NCI-H2107 (cell line): ENCODE data around the gene ANKRD37.
"Not testable (repeated sequence)": the region's sequence is repeated elsewhere in the genome, so short reads cannot be mapped to it uniquely, and the experiment has no call there.

Source experiments
- DNase-seq: peaks from one replicate; lab custom pipeline; 2025; lab: John Stamatoyannopoulos, UW

ANKRD37 gene

GRCh38 chr4:185396724-185397385 lies at the start of gene ANKRD37:
Gene ANKRD37, plus strand, starts transcription at chr4:185396841. Its CDS starts 83 bp downstream, at chr4:185396924.
- DNase-seq, result peak; percentile 4

DNA sequence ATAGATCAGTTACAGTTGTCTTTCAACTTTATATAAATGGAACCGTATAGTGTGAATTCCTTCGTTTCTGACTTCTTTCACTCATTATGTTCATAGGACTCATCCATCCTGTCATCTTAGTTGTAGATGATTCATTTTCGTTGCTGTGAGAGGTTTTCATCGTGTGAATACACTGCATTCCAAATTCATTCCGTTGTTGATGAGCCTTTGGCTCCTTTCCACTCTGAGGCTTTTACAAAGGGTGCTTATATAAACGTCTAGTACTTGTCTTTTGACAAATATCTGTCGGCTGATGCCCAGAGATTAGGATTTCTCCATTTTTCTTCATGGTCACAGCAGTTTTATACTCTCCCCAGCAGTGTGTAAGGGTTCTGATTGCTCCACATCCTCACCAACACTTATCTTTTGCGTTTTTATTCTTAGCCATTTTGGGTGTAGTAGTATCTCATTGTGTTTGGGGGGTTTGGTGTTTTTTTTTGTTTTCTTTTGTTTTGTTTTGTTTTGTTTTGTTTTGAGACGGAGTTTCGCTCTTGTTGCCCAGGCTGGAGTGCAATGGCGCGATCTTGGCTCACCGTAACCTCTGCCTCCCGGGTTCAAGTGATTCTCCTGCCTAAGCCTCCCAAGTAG lies 49.6 kb upstream of the ANKRD37 start:
- no peak for DNase-seq

DNA sequence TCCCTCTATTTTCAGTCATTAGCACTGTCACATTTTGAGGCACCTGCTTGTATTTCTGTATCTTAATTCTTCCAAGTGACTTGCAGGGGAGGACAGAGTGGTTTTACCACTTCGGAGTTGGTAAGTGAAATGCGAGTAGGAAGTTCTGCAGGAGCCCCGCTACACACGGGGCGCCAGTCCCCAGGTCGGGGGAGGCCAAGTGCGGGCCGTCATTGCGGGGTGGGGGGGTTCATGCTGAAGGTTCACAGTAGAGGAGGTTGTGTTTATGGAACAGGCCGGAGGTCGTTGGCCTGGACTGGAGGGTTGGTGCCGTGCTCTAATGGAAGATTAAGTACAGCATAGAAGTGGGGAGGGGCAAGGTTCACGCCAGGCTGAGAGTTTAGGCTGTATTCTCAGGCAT lies 45.0 kb upstream of the ANKRD37 start:
- no peak for DNase-seq

DNA sequence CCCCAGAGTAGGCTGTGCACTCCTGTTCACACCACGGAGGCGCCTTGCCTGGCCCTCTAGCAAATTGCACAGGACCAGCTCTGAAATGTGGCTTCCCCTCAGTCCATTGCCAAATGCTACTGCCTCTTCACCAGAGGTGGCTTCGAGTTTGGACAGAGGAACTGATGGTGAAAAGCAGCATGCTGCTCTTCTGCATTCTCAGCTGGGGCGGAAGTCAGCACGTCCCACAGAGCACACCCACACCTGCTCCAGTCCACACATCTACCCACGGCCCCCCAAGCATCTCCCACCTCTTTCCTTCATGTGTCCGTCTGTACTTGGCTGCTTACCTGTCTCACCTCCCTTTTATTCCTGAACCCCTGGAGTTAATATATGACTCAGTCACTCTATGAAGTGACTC lies 44.4 kb upstream of the ANKRD37 start:
- no peak for DNase-seq

- no peak for DNase-seq
These were observed 43.9 kb upstream of the ANKRD37 start for GRCh38 chr4:185352741-185353140.

GRCh38 chr4:185357211-185357610 lies 39.4 kb upstream of the ANKRD37 start:
- no peak for DNase-seq

DNA sequence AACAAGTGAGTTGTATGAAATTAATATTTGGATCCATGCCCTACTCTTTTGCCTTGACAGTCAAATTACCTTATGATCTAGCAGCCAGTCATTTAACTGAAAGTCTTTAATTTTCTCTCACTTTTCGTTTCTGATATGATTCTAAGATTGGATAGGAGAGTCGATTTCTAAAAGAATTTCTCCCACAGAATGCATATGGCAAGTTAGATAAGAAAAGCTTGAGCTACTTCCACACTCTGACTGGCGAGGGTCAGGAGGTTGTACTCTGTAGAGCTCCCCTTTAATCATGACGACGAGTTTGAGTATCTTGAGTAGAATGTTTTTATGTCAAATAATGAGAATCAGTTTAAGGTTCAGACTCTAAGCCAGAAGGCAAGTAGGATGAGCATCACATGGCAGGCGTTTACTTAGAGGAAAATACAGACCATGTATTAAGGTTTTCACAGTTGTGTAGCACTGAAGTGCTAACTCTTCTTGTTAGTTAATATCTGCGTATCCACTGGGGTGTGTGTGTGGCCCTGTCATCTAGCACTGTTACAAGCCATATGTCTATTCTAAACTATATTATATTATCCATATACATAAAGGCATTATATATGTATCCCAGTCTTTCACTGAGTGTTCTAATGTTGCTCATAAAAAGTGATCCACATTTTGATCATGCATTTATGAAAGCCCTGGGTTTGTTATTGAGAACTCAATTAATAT lies 38.8 kb upstream of the ANKRD37 start:
- DNase-seq, result no peak

DNA sequence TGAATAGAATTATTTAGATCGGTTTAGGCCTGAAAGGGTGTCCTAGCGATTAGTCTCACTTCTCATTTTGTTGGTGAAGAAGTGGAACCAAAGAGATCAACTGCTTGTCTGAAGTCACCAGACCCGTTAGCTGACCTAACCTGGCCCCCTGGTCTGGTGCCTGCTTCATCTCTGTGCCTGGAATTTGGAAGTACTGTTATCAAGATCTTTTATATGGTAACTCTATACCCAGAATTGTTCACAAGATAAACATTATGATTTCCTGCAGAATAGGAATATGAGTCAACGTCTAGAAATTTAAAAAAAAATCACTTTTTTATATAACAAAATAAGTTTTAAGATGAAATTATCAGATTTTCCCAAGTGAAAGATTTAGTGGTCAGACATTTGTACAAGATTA lies 38.1 kb upstream of the ANKRD37 start:
- no peak for DNase-seq

DNA sequence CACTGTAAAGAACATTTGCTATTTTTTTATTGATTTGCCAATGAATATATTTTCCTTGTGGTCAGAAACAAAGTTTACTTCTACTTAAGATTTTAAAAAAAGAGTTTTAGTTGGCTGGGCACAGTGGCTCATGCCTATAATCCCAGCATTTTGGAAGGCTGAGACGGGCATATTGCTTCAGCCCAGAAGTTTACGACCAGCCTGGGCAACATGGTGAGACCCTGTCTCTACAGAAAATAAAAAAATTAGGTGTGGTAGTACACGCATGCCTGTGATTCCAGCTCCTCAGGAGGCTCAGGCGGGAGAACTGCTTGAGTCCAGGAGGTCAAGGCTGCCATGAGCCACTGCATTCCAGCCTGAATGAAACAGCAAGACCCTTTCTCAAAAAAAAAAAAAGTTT lies 37.7 kb upstream of the ANKRD37 start:
- DNase-seq, result no peak

DNA sequence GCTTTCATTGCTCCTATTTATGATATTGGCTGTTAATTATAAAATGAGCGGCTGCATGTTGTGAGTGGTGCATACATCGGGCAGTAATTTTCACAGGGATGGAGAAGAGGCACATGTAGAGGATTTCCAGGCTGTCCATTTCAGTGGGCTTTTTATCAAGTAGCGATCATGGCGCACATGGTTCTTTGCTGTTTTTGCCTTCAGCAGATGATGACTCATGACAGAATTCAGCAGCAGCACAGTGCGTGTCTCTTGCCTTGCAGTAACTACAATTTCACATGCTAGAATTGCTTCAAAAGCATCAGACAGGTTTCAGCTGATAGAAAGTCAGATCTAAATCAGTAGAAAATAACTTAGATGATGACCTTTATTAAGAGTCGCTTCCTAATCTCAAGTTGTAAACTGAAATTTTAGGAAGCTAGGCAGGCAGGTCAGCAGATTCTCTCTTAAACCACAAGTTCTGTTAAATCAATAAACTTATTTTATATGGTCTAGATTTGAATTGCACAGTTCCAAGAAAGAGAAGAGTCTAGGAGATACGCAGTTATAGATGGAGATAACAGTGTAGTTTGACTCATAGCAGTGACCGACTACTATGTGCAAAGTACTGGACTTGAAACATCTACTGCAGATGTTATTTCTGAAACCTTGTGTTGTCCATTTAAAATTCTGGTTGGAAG lies 36.7 kb upstream of the ANKRD37 start:
- DNase-seq, result no peak

GRCh38 chr4:185361872-185362271 lies 34.8 kb upstream of the ANKRD37 start:
- no peak for DNase-seq

- not testable (repeated sequence) for DNase-seq
These were observed 34.1 kb upstream of the ANKRD37 start for GRCh38 chr4:185362570-185362969.

DNA sequence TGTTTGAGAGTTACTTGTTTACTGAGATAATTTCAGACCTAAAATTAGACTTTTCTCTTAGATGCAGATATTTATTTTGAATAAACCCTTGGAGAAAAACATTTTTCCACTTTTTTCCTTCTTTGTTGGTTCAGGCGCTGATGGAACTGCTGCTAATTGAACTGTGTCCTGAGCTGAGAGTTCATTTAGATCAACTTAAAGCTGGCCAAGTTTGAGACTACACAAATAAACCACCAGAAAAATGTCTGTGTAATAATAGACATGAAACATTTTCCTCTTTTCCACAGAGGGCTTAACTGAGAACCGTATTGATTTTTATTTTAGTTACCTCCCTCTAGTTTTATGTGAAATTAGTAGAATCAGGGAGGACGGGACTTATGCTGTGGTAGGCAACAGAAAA lies 33.4 kb upstream of the ANKRD37 start:
- no peak for DNase-seq

DNA sequence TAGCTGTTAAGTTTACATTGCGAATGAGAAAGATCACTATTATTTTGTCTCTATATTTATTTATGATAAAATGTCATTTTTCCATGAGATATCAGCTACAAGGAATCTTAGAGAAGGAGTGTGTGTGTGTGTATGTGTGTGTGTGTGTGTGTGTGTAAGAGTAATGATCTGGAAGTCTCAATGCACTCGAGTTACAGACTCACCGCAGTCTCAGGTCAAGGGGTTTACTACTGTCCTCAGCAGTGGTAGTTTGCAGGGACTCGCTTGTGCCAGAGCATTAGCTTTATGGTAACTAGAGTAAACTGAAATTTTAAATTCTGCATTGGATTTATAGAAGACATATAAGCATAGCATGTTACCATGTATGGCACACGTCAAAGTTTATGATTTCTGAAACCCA lies 31.8 kb upstream of the ANKRD37 start:
- DNase-seq, result no peak

- DNase-seq, result no peak
These were observed 26.9 kb upstream of the ANKRD37 start for GRCh38 chr4:185369731-185370130.

- DNase-seq, result no peak
These were observed 26.2 kb upstream of the ANKRD37 start for GRCh38 chr4:185370268-185370949.

GRCh38 chr4:185371702-185372101 lies 24.9 kb upstream of the ANKRD37 start:
- no peak for DNase-seq

DNA sequence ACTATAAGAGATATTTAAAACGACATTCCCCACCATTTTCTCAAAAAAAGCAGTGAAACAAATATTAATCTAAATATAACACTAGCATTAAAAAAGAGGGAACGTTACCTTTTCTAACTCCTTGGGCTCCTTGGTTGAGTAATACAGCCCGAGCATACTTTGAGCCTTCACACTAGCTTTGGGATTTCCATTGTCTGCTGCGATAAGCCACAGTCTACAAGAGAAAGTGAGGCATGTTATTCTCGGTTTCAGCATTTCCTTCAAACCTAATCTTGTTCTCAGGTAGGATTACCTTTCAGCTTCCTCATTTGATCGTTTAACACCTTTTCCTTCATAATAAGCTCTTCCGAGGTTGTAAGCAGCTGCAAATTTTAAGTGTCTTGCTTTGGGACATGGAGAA lies 22.6 kb upstream of the ANKRD37 start:
- DNase-seq, result no peak

DNA sequence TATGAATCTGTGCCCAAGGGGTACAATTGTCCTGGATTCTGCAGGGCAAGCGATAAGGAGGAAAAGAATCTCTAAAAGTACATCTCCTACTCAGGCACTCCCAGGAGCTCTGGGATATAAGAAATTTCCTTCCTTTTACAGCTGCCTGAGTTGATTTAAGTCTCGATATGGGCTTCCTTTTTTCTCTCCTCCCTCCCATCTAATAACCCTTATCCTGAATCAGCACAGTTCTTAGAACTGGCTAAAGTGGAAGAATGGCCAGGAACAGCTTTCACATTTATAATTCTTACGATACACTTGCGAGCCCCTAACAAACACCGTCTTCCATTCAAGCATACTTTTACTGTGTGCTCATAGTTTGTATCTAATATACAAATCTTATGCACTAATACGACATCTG lies 22.1 kb upstream of the ANKRD37 start:
- no peak for DNase-seq

- DNase-seq, result no peak
These were observed 18.4 kb upstream of the ANKRD37 start for GRCh38 chr4:185378264-185378663.

DNA sequence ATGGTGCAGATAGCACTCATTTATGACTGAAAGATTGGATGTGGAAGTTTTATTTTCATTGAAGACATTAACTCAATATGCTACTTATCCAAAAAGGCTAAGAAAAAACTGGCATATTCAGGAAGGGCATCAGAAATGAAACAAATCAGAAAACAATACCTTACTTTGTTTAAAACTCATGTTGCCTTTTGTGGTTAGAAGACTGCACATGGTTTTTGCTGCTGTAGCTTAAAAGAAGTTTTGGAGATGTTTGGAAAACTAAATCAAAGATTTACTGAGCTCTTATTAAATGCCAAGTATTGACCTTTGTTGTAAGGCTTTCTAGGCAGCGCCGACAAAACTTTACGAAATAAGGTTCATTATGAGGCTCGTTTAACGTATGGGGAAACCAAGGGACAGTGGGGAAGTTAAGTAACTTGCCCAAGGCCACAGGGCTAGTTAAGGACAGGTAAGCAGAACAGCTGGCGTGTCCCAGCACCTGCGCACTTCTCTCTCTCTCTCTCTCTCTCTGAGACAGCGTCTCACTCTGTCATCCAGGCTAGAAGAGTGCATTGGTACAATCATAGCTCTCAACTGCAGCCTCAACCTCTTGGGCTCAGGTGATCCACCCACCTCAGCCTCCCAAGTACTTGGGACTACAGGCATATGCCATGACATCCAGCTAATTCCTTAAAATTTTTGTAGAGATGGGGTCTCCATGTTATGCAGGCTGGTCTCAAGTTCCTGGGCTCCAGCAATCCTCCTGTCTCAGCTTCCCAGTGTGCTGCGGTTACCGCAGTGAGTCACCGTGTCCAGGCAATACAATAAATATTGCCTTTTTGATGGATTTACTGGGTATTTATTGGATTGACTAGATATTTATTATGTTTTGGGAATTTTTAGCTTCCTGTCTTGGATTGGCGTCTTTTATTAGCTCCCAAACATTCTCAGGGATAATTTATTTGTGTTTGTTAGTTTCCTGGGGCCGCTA lies 17.0 kb upstream of the ANKRD37 start:
- no peak for DNase-seq
